H1 (cell line): ENCODE measurements around the gene TECPR2. TPM values are rescaled to one million over a fixed set of nuclear protein-coding genes. Genes with fewer than 3 reads are reported as not detected.

Experiments used
- CTCF ChIA-PET: fragments of 300-600 bp; sonication (Branson Sonifier 250); formaldehyde crosslinking; loops from one replicate; lab custom pipeline; 2021; ENCODE audit not compliant: partially characterized antibody; lab: Charles Lee
- POLR2A ChIA-PET: fragments of 300-600 bp; sonication (Branson Sonifier 250); formaldehyde crosslinking; loops from one replicate; lab custom pipeline; 2021; ENCODE audit warnings: inconsistent platforms; ENCODE audit not compliant: partially characterized antibody; lab: Charles Lee
- DNase-seq, 2 experiments: peaks; one replicate each; pipeline versions ENCODE4 v3.0.0 to v3.0.0-alpha.2; 2010 to 2022; ENCODE audit warnings: low spot score in 2 of 2, low read depth in 1 of 2, mixed read lengths in 1 of 2
- FAIRE-seq: peaks from 2 replicates; lab custom pipeline; 2011; peaks lifted over from hg19 to GRCh38; lab: Jason Lieb, UNC
- H2AFZ ChIP-seq: 2 replicates; pipeline ENCODE4 v1.8.1; 2012; ENCODE audit warnings: low read length, inconsistent platforms
- H2AK5ac ChIP-seq: 2 replicates; pipeline ENCODE4 v1.6.1; 2013; ENCODE audit warnings: low read depth, low read length
- H2BK120ac ChIP-seq: replicated peaks from 2 replicates; pipeline ENCODE3; 2013; ENCODE audit warnings: low read depth, low read length, inconsistent platforms
- H2BK12ac ChIP-seq: 2 replicates; pipeline ENCODE4 v1.6.1; 2013; ENCODE audit warnings: low read depth, low read length
- H2BK15ac ChIP-seq: 2 replicates; pipeline ENCODE4 v1.6.1; 2013; ENCODE audit warnings: low read length
- H2BK20ac ChIP-seq: 2 replicates; pipeline ENCODE4 v1.6.1; 2013; ENCODE audit warnings: low read length
- H2BK5ac ChIP-seq: 2 replicates; pipeline ENCODE4 v1.6.1; 2013; ENCODE audit warnings: low read depth, low read length
- H3K14ac ChIP-seq: 2 replicates; pipeline ENCODE4 v1.6.1; 2013; ENCODE audit warnings: inconsistent platforms; ENCODE audit not compliant: insufficient read length
- H3K18ac ChIP-seq: 2 replicates; pipeline ENCODE4 v1.6.1; 2013; ENCODE audit warnings: low read length; ENCODE audit errors: extremely low read depth
- H3K23ac ChIP-seq: 2 replicates; pipeline ENCODE4 v1.6.1; 2013; ENCODE audit warnings: inconsistent platforms; ENCODE audit not compliant: insufficient read length
- H3K23me2 ChIP-seq: 2 replicates; pipeline ENCODE4 v1.6.1; 2013; ENCODE audit warnings: low read depth, low read length
- H3K27ac ChIP-seq: 2 replicates; pipeline ENCODE4 v1.6.1; 2011; ENCODE audit warnings: low read depth, low read length, inconsistent platforms
- H3K27me3 ChIP-seq, 4 experiments: replicated peaks in 1 of 4; 1 replicate in 1 of 4; 2 replicates in 3 of 4; pipeline versions ENCODE4 v1.6.1 to v1.8.1; 2011 to 2013; ENCODE audit warnings: low read length in 3 of 4, mild to moderate bottlenecking in 3 of 4, inconsistent platforms in 2 of 4, mixed read lengths in 2 of 4, moderate library complexity in 1 of 4; ENCODE audit not compliant: control insufficient read depth in 3 of 4, insufficient read depth in 3 of 4; ENCODE audit errors: extremely low read depth in 1 of 4
- H3K36me3 ChIP-seq, 4 experiments: 2 replicates each; pipeline versions ENCODE4 v1.6.1 to v1.8.1; 2011 to 2013; ENCODE audit warnings: mild to moderate bottlenecking in 4 of 4, low read length in 3 of 4, moderate library complexity in 2 of 4, control low read depth in 1 of 4, inconsistent platforms in 1 of 4; ENCODE audit not compliant: insufficient read depth in 4 of 4, control insufficient read depth in 2 of 4
- H3K4ac ChIP-seq: replicated peaks from 2 replicates; pipeline ENCODE3; 2013; ENCODE audit warnings: low read length, low read depth, mixed read lengths, inconsistent platforms; ENCODE audit not compliant: insufficient read length
- H3K4me1 ChIP-seq, 4 experiments: replicated peaks in 1 of 4; 1 replicate in 1 of 4; 2 replicates in 3 of 4; pipeline versions ENCODE4 v1.6.1 to v1.8.1; 2011 to 2013; ENCODE audit warnings: low read length in 3 of 4, inconsistent platforms in 2 of 4, mixed read lengths in 1 of 4; ENCODE audit not compliant: insufficient read depth in 4 of 4, control insufficient read depth in 3 of 4
- H3K4me2 ChIP-seq, 2 experiments: 2 replicates each; pipeline versions ENCODE4 v1.6.1 to v1.8.1; 2011 to 2013; ENCODE audit warnings: low read depth in 2 of 2, low read length in 2 of 2, control low read depth in 1 of 2, inconsistent platforms in 1 of 2, mild to moderate bottlenecking in 1 of 2; ENCODE audit not compliant: insufficient read depth in 1 of 2
- H3K4me3 ChIP-seq, 4 experiments: fragments of 200-600, 300-600 bp in 1 of 4; sonication (generic), shearing (Covaris generic), sonication (Bioruptor Twin) in 1 of 4; 2 replicates each; pipeline versions ENCODE4 v1.5.1 to v1.8.1; 2011 to 2016; ENCODE audit warnings: low read length in 4 of 4, low read depth in 3 of 4, control low read depth in 2 of 4, inconsistent platforms in 2 of 4, mild to moderate bottlenecking in 2 of 4, mixed read lengths in 1 of 4, moderate library complexity in 1 of 4; ENCODE audit not compliant: insufficient read depth in 2 of 4; ENCODE audit errors: extremely low read depth in 1 of 4
- H3K56ac ChIP-seq: replicated peaks from 2 replicates; pipeline ENCODE3; 2013; ENCODE audit warnings: low read depth, mild to moderate bottlenecking, mixed read lengths, low read length, inconsistent platforms; ENCODE audit not compliant: insufficient read length
- H3K79me1 ChIP-seq: 2 replicates; pipeline ENCODE4 v1.6.1; 2013; ENCODE audit warnings: low read depth, low read length, control low read depth
- H3K79me2 ChIP-seq, 2 experiments: 2 replicates each; pipeline versions ENCODE4 v1.6.1 to v1.8.1; 2012 to 2013; ENCODE audit warnings: low read length in 2 of 2, mild to moderate bottlenecking in 2 of 2, inconsistent platforms in 1 of 2; ENCODE audit not compliant: insufficient read depth in 2 of 2, control insufficient read depth in 1 of 2
- H3K9ac ChIP-seq, 4 experiments: replicated peaks in 1 of 4; 1 replicate in 1 of 4; 2 replicates in 3 of 4; pipeline versions ENCODE4 v1.6.1 to v1.8.1; 2011 to 2013; ENCODE audit warnings: low read depth in 3 of 4, low read length in 3 of 4, control low read depth in 2 of 4, mild to moderate bottlenecking in 2 of 4, moderate library complexity in 2 of 4, inconsistent platforms in 1 of 4; ENCODE audit errors: extremely low read depth in 1 of 4
- H3K9me3 ChIP-seq, 2 experiments: 2 replicates each; pipeline versions ENCODE4 v1.6.1 to v1.8.1; 2012 to 2013; ENCODE audit warnings: mild to moderate bottlenecking in 2 of 2, moderate library complexity in 2 of 2, control low read depth in 1 of 2, inconsistent platforms in 1 of 2, low read depth in 1 of 2, low read length in 1 of 2, mixed read lengths in 1 of 2; ENCODE audit not compliant: insufficient read depth in 2 of 2
- H4K20me1 ChIP-seq, 2 experiments: replicated peaks in 1 of 2; 2 replicates each; pipeline versions ENCODE3 to v1.8.1; 2011 to 2013; ENCODE audit warnings: inconsistent platforms in 2 of 2, low read length in 2 of 2, mild to moderate bottlenecking in 1 of 2; ENCODE audit not compliant: insufficient read depth in 2 of 2, control insufficient read depth in 1 of 2
- H4K5ac ChIP-seq: 2 replicates; pipeline ENCODE4 v1.6.1; 2013; ENCODE audit warnings: low read length, low read depth, mixed read lengths, inconsistent platforms; ENCODE audit not compliant: insufficient read length
- H4K8ac ChIP-seq: 2 replicates; pipeline ENCODE4 v1.8.0; 2013; ENCODE audit warnings: mild to moderate bottlenecking, moderate library complexity, low read length, inconsistent platforms; ENCODE audit not compliant: insufficient read depth; ENCODE audit errors: extremely low read depth
- H4K91ac ChIP-seq: replicated peaks from 2 replicates; pipeline ENCODE3; 2013; ENCODE audit warnings: low read length, mixed read lengths, inconsistent platforms; ENCODE audit not compliant: insufficient read length
- CBX8 ChIP-seq: fragments of 300-800, 300-1000 bp; sonication (generic); IDR thresholded peaks from 2 replicates; pipeline ENCODE4 v1.7.1; 2016; ENCODE audit warnings: low read depth, low read length, borderline replicate concordance
- EGR1 ChIP-seq: IDR thresholded peaks from 2 replicates; pipeline ENCODE4 v1.6.1; 2011; ENCODE audit warnings: low read depth, low read length, borderline replicate concordance
- EZH2 ChIP-seq: fragments of 200-600 bp; sonication (generic); IDR thresholded peaks from 2 replicates; pipeline ENCODE4 v1.7.1; 2012; ENCODE audit warnings: low read depth, mild to moderate bottlenecking, moderate library complexity, low read length, inconsistent platforms; ENCODE audit not compliant: severe bottlenecking
- HDAC6 ChIP-seq: IDR thresholded peaks from one replicate; pipeline ENCODE4 v1.7.1; 2012; ENCODE audit warnings: low read depth, mild to moderate bottlenecking, inconsistent platforms, low read length, moderate library complexity
- MAFK ChIP-seq: IDR thresholded peaks from 2 replicates; pipeline ENCODE4 v1.6.1; 2012; ENCODE audit warnings: low read depth, mild to moderate bottlenecking, improper control_type of control experiment, low read length
- NANOG ChIP-seq: IDR thresholded peaks from 2 replicates; pipeline ENCODE4 v1.6.1; 2011; ENCODE audit warnings: low read length, low read depth, mild to moderate bottlenecking, inconsistent platforms; ENCODE audit not compliant: insufficient read depth, poor library complexity, severe bottlenecking
- NRF1 ChIP-seq: IDR thresholded peaks from 2 replicates; pipeline ENCODE4 v1.6.1; 2011; ENCODE audit warnings: mild to moderate bottlenecking, low read depth, low read length, improper control_type of control experiment
- PHF8 ChIP-seq: fragments of 200-600 bp; sonication (generic); conservative IDR thresholded peaks from 2 replicates; pipeline ENCODE4 v1.7.1; 2012; ENCODE audit warnings: low read depth, mild to moderate bottlenecking, inconsistent platforms, low read length, moderate library complexity
- POU5F1 ChIP-seq: IDR thresholded peaks from 2 replicates; pipeline ENCODE4 v1.6.1; 2011; ENCODE audit warnings: low read depth, mild to moderate bottlenecking, low read length, moderate library complexity
- SAP30 ChIP-seq: fragments of 300-600 bp; sonication (generic); IDR thresholded peaks from 2 replicates; pipeline ENCODE4 v1.7.1; 2012; ENCODE audit warnings: low read length, moderate library complexity, mild to moderate bottlenecking, inconsistent platforms; ENCODE audit not compliant: insufficient read depth, insufficient replicate concordance
- SP2 ChIP-seq: IDR thresholded peaks from 2 replicates; pipeline ENCODE4 v1.6.1; 2012; ENCODE audit warnings: mild to moderate bottlenecking, low read length, inconsistent platforms
- SP4 ChIP-seq: IDR thresholded peaks from 2 replicates; pipeline ENCODE4 v1.6.1; 2012; ENCODE audit warnings: low read length, inconsistent platforms
- SUZ12 ChIP-seq: fragments of 200-600 bp; sonication (generic); IDR thresholded peaks from 2 replicates; pipeline ENCODE4 v1.6.1; 2012; ENCODE audit warnings: mild to moderate bottlenecking, inconsistent platforms, low read length, moderate library complexity, mixed read lengths
- WGBS, 2 experiments: shearing (Covaris generic) in 1 of 2; methylation state at CpG; one replicate each; pipeline versions ENCODE4 v1.1.6 to v1.1.7; 2013 to 2015; ENCODE audit warnings: low lambda C conversion rate in 2 of 2, mixed read lengths in 2 of 2, inconsistent platforms in 1 of 2, low coverage in 1 of 2, missing lambda C conversion rate in 1 of 2; ENCODE audit not compliant: insufficient replicate concordance in 2 of 2, insufficient coverage in 1 of 2, insufficient read length in 1 of 2; ENCODE audit errors: extremely low coverage in 1 of 2, missing lambda C conversion rate in 1 of 2; 5-methylcytosine and 5-hydroxymethylcytosine counted together
- polyA plus RNA-seq, 7 experiments: library from polyadenylated mRNA; depleted of rRNA in 3 of 7; stranded (reverse) in 5 of 7; unstranded in 2 of 7; fragments of >200 nt in 5 of 7; fragments of 200-250 nt in 2 of 7; gene quantifications; 1 replicate in 5 of 7; 2 replicates in 1 of 7; 4 replicates in 1 of 7; pipeline versions ENCODE4 v1.2.1 to v1.2.3, GENCODE V29; 2011 to 2013; ENCODE audit warnings: missing spikeins in 2 of 7, mixed read lengths in 2 of 7
- total RNA-seq: library from RNA; stranded (reverse); fragmentation: NEBNext Ultra II Directional; extraction: Animal tissue kit (Norgen Biotek cat#: 25700); gene quantifications from 2 replicates; pipeline ENCODE4 v1.2.1, GENCODE V29; 2021
- TF ChIP-seq, protein P1 (sequence below): IDR thresholded peaks from 2 replicates; pipeline ENCODE4 v1.6.1; 2011; ENCODE audit warnings: low read length, improper control_type of control experiment

Gene TECPR2
- total and polyA plus RNA-seq, 2 of the 8 experiments (the other 6 are each of a cell fraction or from before 2014, with no cell fraction given) = 6.8 to 19.4 TPM

DNA sequence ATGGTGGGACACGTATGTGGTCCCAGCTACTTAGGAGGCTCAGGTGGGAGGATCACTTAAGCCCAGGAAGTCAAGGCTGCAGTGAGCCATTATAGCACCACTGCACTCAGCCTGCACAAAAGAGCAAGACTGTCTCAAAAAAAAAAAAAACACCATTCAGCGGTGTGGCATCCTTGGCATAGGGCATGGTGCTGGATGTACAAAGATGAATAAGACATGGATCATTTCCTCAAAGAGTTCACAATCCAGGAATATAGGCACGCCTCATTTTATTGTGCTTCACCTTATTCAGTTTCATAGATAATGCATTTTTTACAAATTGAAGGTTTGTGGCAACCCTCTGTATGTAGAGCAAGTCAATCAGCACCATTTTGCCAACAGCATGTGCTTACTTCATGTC, 6.5 kb upstream of the TECPR2 start:
- no peak overlapping the region for H2BK15ac ChIP-seq
- H3K79me2 ChIP-seq = no peaks in the 10 kb centered on the region
- no peak for DNase-seq
- H4K20me1 ChIP-seq = no peaks in the 10 kb centered on the region
- H2AFZ ChIP-seq = no peak overlapping the region
- no peak overlapping the region for H3K18ac ChIP-seq
- no peaks in the 10 kb centered on the region for H3K23me2 ChIP-seq
- H3K27me3 ChIP-seq = no peaks in the 10 kb centered on the region
- H3K4ac ChIP-seq = no peak overlapping the region
- H2BK20ac ChIP-seq = no peak overlapping the region
- FAIRE-seq = no peak
- H3K9ac ChIP-seq = no peak overlapping the region
- H2BK5ac ChIP-seq = no peak overlapping the region
- H3K56ac ChIP-seq = no peak overlapping the region
- no peaks in the 10 kb centered on the region for H3K4me1 ChIP-seq
- H4K8ac ChIP-seq = no peak overlapping the region
- H4K5ac ChIP-seq = no peak overlapping the region
- no peak overlapping the region for H2BK12ac ChIP-seq
- no peak overlapping the region for H2BK120ac ChIP-seq
- no peaks in the 10 kb centered on the region for H3K79me1 ChIP-seq
- CTCF ChIA-PET = interaction anchor here (1.3 kb wide), 1 partner anchor 83 kb away, joined by 5 read pairs; no protein-coding TSS in a partner anchor
- no peak overlapping the region for H3K14ac ChIP-seq
- H4K91ac ChIP-seq = no peak overlapping the region
- H3K4me3 ChIP-seq = no peak overlapping the region
- 92% methylated on average over 3 of the region's 3 CpGs; no CpG with 5 or more reads in 1 of the 2 experiments for WGBS, 2 experiments
- no peaks in the 10 kb centered on the region for H3K9me3 ChIP-seq
- no peak overlapping the region for H3K4me2 ChIP-seq
- no peak overlapping the region for H3K23ac ChIP-seq
- POLR2A ChIA-PET = no interaction called here
- H3K27ac ChIP-seq = no peak overlapping the region
- peaks cover 2 to 25% (median 13%) of the 10 kb centered on the region in 4 experiments; a peak in 5 of 8 replicates for H3K36me3 ChIP-seq
- no peak overlapping the region for H2AK5ac ChIP-seq
- TF ChIP-seq, protein P1, sequence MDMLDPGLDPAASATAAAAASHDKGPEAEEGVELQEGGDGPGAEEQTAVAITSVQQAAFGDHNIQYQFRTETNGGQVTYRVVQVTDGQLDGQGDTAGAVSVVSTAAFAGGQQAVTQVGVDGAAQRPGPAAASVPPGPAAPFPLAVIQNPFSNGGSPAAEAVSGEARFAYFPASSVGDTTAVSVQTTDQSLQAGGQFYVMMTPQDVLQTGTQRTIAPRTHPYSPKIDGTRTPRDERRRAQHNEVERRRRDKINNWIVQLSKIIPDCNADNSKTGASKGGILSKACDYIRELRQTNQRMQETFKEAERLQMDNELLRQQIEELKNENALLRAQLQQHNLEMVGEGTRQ = no peak
- TF ChIP-seq PHF8 (no peak), SP2 (no peak), NRF1 (no peak), EGR1 (no peak), SAP30 (no peak), MAFK (no peak), EZH2 (no peak), HDAC6 (no peak), SP4 (no peak), CBX8 (no peak), SUZ12 (no peak), NANOG (no peak), POU5F1 (no peak)
